Uterus (tissue), 4 donors: ENCODE data around the gene HRAS. TPM values are rescaled to one million over a fixed set of nuclear protein-coding genes. Genes with fewer than 3 reads are reported as not detected.

Experiments
- DNase-seq, 2 donors: peaks; one replicate each; pipeline ENCODE4 v3.0.0-alpha.2; 2019 to 2020
- H3K27ac ChIP-seq, 2 donors: fragments of 200-600 bp; sonication (generic); 1 replicate in 1 of 2; 2 replicates in 1 of 2; pipeline ENCODE4 v1.5.1; 2016 to 2018
- H3K27me3 ChIP-seq, 2 donors: fragments of 200-600 bp; sonication (generic); one replicate each; pipeline ENCODE4 v1.5.1; 2018 to 2019; ENCODE audit warnings: control low read depth in 1 of 2
- H3K36me3 ChIP-seq, 2 donors: fragments of 200-600 bp; sonication (generic); one replicate each; pipeline ENCODE4 v1.5.1; 2019; ENCODE audit warnings: control low read depth in 1 of 2
- H3K4me1 ChIP-seq, 2 donors: fragments of 200-600 bp; sonication (generic); one replicate each; pipeline ENCODE4 v1.5.1; 2018 to 2019; ENCODE audit warnings: control low read depth in 1 of 2
- H3K4me3 ChIP-seq, 2 donors: fragments of 200-600 bp; sonication (generic); 1 replicate in 1 of 2; 2 replicates in 1 of 2; pipeline ENCODE4 v1.5.1; 2018 to 2019; ENCODE audit warnings: mild to moderate bottlenecking in 1 of 2
- H3K9me3 ChIP-seq, 2 donors: fragments of 200-600 bp; sonication (generic); one replicate each; pipeline ENCODE4 v1.5.1; 2019; ENCODE audit warnings: control low read depth in 1 of 2
- POLR2A ChIP-seq, 2 donors: fragments of 450-650 bp; IDR thresholded peaks; one replicate each; pipeline ENCODE4 v1.6.1; 2016; ENCODE audit warnings: antibody characterized with exemption in 2 of 2, mild to moderate bottlenecking in 1 of 2, moderate library complexity in 1 of 2
- intact Hi-C: fragments of 100-400 bp; cut with DNase I; formaldehyde crosslinking; loops from one replicate; pipeline ENCODE4 v1.15.1; 2023; ENCODE audit warnings: low total_unique reads
- total RNA-seq, 4 donors: library from RNA; depleted of rRNA in 3 of 4; stranded (reverse); fragments of >200 nt in 3 of 4; gene quantifications; one replicate each; pipeline versions ENCODE4 v1.1.0 to v1.2.4, GENCODE V29; 2014 to 2023
- TF ChIP-seq, protein P1 (sequence below), 4 experiments: fragments of 200-600 bp in 2 of 4; fragments of 450-650 bp in 2 of 4; sonication (generic) in 2 of 4; IDR thresholded peaks; one replicate each; pipeline ENCODE4 v1.5.1; 2016 to 2019; ENCODE audit warnings: antibody characterized with exemption in 4 of 4, mild to moderate bottlenecking in 2 of 4, moderate library complexity in 1 of 4
- donor health status: DM: yes; HTN: yes; CAD: no.

Gene HRAS
- total RNA-seq, 4 donors from 2014 or later = 5.4 to 37.6 (median 23.8) TPM

DNA sequence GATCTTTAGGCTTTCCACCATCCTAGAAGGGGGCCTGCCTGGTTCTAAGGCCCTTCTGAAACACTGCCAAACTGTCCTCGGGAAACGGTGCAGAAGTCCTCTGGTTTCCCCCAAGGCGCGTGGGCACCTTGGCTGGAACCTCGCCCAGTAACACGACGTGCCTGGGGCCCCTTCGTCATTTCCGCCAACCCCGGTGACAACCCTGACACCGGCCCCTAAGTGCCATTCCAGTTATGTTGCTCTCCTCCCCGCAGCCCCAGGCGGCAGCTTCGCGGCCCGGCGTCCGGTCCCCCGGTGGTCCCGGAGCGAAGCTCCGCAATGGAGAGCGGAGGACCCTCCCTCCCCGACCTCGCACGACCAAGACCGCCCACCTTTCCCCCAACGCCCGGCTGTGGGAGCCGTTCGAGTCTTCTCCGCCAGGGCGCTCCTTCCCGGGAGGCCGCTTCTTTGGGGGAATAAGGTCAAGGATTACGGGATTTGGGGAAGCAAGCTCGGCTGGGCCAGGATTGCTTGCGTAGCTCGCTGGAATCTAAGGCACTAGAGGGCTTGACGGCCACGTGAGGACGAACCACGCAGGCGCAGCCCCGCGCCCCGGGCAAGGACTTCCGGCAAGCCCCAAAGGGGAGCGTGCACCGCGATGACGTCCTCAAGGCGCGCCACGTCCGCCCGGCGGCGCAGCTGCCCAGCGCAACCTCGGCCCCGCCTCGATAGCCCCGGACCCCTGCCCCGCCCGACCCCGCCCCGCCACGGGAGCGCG, 29.0 kb downstream of the HRAS start:
- TF ChIP-seq, protein P1, sequence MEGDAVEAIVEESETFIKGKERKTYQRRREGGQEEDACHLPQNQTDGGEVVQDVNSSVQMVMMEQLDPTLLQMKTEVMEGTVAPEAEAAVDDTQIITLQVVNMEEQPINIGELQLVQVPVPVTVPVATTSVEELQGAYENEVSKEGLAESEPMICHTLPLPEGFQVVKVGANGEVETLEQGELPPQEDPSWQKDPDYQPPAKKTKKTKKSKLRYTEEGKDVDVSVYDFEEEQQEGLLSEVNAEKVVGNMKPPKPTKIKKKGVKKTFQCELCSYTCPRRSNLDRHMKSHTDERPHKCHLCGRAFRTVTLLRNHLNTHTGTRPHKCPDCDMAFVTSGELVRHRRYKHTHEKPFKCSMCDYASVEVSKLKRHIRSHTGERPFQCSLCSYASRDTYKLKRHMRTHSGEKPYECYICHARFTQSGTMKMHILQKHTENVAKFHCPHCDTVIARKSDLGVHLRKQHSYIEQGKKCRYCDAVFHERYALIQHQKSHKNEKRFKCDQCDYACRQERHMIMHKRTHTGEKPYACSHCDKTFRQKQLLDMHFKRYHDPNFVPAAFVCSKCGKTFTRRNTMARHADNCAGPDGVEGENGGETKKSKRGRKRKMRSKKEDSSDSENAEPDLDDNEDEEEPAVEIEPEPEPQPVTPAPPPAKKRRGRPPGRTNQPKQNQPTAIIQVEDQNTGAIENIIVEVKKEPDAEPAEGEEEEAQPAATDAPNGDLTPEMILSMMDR (IDR thresholded peaks at IDR 0.05) = peak in 1 of 4 experiments; percentile 7
- TF ChIP-seq POLR2A (IDR thresholded peaks at IDR 0.05) = peak; percentile 48 to 68
- H3K4me1 ChIP-seq = peaks cover 0 to 20% of the 10 kb centered on the region in 2 donors
- intact Hi-C loops = no loop called here
- H3K27me3 ChIP-seq = no peaks in the 10 kb centered on the region
- H3K9me3 ChIP-seq = no peaks in the 10 kb centered on the region
- DNase-seq = peak; percentile 97 to 99
- peak overlapping the region; percentile 89 to 95 for H3K4me3 ChIP-seq
- peak overlapping the region; percentile 97 to 100 for H3K27ac ChIP-seq
- H3K36me3 ChIP-seq = no peaks in the 10 kb centered on the region

DNA sequence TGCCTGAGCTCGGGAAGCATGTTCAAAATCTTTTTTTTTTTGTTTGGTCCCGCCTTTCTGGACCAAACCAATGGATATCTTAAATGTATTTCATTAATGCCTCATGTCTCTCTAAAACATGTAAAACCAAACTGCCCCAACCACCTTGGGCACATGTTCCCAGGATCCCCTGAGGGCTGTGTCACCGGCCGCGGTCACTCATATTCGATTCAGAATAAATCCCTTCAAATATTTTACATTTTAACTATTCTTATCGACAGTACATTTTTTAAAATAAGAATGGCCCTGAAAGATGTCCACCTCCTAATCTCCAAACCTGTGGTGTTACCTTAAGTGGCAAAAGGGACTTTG, 30.4 kb downstream of the HRAS start:
- Histone ChIP-seq H3K27me3 (no peaks in the 10 kb centered on the region), H3K9me3 (no peaks in the 10 kb centered on the region), H3K27ac (peak overlapping the region; percentile 65 to 73), H3K36me3 (no peaks in the 10 kb centered on the region), H3K4me1 (peaks cover 0 to 20% of the 10 kb centered on the region in 2 donors), H3K4me3 (peak overlapping the region; percentile 37 to 52)
- TF ChIP-seq POLR2A (IDR thresholded peaks at IDR 0.05) = no peak
- TF ChIP-seq, protein P1 (IDR thresholded peaks at IDR 0.05) = no peak
- DNase-seq = no peak
- intact Hi-C loops = no loop called here

DNA sequence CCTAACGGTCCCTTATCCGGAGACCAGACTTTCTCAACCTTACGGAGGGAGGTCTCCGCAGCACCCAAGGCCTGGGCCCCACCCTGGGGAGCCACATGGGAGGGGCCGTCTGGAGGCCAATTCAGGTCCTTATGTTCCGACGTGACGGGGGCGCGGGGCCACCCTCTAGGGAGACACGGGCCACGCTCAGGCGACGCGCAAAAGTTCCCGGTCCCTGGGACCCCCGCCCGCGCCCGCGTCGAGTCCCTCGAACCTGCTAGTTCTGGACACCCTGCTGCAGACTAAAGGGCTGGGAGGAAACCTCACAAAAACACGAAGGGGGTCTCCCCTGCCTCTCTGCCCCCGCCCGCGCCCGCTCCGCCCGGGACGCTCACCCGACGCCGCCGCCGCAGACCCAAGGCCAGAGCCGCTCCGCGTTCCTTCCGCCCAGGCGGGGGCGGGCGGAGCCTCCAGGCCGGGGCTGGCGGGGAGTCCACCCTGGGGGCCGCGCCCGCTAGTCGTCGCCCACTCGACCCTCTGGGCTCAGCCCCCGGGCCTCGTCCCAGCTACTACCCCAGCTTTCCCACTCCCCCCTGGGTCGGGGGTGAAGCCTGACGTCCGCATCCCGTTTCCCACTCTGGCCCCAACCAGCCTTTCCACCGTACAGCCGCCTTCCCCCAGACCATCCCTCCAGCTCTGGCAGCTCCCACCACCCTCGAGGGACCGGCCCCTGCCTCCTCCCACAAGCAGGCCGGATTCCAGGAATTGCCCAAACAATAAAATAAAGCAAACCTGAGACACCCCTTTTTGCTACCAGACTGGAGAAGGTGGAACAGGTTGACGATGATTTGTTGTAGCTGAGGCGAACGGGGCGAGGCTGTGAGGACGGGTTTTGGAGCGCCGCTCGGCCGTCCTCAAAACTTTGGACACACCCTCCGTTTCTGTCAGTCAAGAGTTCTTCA, 31.1 kb downstream of the HRAS start:
- intact Hi-C loops = no loop called here
- DNase-seq = peak; percentile 40 to 51

DNA sequence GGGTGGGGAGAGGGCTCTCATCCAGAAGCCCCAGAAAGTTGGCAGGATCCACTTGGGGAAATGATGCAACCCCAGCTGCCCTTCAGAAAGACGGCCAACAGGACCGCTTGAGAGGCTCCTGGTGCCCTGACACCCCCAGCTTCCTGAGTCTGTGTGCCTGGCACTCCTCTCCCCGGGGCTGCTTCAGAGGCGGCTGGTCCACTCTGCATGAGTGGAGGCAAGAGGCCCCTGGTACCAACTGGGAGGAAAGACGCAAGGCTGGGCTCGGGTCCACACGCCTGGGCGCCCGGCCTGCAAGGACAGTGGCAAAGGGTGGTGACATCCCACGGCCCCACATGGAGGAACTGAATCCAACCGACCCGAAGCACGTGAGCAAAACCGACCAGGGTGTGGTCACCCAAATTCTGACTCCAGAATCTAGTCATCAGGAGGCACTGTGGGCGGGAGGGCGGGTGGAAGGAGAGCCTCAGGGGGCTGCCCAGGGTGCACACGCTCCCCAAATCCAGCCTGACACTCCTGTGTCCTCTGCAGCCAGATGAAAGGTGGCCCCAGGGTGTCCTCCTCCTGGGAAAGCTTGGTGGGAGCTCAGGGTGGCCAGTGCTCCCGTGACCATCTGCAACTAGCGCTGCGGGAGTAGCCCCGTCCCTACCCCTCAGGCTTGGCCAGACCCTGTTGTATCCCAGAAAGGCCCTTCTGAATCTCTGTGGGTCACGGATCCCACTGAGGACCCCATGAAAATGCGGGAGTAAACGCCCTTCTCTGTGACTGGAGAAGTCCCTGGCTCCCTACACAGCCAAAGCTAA, 32.0 kb downstream of the HRAS start:
- H3K4me1 ChIP-seq = peaks cover 0 to 20% of the 10 kb centered on the region in 2 donors
- H3K27ac ChIP-seq = peak overlapping the region; percentile 65 to 73

More for the DNA sequence above, 31.1 kb downstream of the HRAS start:
- H3K4me3 ChIP-seq = peak overlapping the region; percentile 37 to 52
- no peak for TF ChIP-seq POLR2A (IDR thresholded peaks at IDR 0.05)
- TF ChIP-seq, protein P1 (IDR thresholded peaks at IDR 0.05) = no peak
- H3K36me3 ChIP-seq = no peaks in the 10 kb centered on the region
- H3K27me3 ChIP-seq = no peaks in the 10 kb centered on the region
- no peaks in the 10 kb centered on the region for H3K9me3 ChIP-seq
- peaks cover 0 to 20% of the 10 kb centered on the region in 2 donors for H3K4me1 ChIP-seq
- H3K27ac ChIP-seq = peak overlapping the region; percentile 65 to 73

More for the DNA sequence above, 32.0 kb downstream of the HRAS start:
- intact Hi-C loops = no loop called here
- no peaks in the 10 kb centered on the region for H3K36me3 ChIP-seq
- peak; percentile 44 to 47 for DNase-seq
- H3K27me3 ChIP-seq = no peaks in the 10 kb centered on the region
- peak overlapping the region; percentile 37 to 52 for H3K4me3 ChIP-seq
- H3K9me3 ChIP-seq = no peaks in the 10 kb centered on the region
- TF ChIP-seq POLR2A (IDR thresholded peaks at IDR 0.05) = no peak
- TF ChIP-seq, protein P1 (IDR thresholded peaks at IDR 0.05) = no peak
